Fibroblast of mammary gland (primary cell): ENCODE measurements around the gene OBSCN.
A peak's percentile ranks its signal among the peaks of the same experiment; 100 is the strongest.

Experiments used
- DNase-seq: peaks from one replicate; pipeline ENCODE4 v3.0.0-alpha.2; 2010; ENCODE audit warnings: low read depth
- H3K4me3 ChIP-seq: 2 replicates; pipeline ENCODE4 v1.5.1; 2011; ENCODE audit warnings: low read depth, mild to moderate bottlenecking, low read length, moderate library complexity; ENCODE audit not compliant: control insufficient read depth
- TF ChIP-seq, protein P1 (sequence below): conservative IDR thresholded peaks from 2 replicates; pipeline ENCODE4 v1.5.1; 2011; ENCODE audit warnings: low read depth, low read length, inconsistent platforms; ENCODE audit not compliant: control insufficient read depth, insufficient read depth

Gene OBSCN

DNA sequence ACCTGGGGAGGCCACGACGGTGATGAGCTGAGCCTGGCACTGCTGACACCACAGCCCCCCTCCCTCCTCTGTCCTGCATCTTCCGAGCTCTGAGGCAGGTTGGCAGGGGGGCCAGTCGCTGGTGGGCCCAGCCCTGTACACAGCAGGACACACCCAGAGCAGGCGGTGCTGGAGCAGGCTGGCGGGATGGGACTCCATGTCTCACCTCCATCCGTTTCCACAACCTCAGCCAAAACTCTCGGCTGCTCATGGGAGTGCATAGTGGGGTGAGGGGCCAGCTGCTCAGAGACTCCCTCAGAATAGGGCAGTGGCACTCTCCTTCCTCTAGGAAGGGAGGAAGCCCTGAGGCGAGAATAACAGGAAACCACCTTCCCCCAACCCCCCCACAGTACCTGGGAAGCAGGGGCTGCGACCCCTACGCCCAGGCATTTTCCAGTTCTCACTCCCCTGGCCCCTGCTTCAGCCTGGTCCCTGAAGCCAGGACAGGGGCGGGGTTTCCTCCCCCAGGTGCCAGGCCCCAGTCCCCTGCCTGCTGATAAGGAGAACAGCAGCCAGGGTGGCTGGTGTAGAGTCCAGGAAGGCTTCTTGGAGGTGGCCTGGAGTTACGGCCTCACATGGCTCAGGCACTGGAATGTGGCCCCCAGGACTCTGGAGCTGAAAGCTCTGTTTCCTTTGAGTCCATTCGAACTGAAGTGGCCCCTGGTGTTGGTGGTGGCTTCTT is 45.4 kb upstream of the OBSCN start:
- H3K4me3 ChIP-seq, result no peak overlapping the region
- no peak for DNase-seq
- TF ChIP-seq, protein P1, sequence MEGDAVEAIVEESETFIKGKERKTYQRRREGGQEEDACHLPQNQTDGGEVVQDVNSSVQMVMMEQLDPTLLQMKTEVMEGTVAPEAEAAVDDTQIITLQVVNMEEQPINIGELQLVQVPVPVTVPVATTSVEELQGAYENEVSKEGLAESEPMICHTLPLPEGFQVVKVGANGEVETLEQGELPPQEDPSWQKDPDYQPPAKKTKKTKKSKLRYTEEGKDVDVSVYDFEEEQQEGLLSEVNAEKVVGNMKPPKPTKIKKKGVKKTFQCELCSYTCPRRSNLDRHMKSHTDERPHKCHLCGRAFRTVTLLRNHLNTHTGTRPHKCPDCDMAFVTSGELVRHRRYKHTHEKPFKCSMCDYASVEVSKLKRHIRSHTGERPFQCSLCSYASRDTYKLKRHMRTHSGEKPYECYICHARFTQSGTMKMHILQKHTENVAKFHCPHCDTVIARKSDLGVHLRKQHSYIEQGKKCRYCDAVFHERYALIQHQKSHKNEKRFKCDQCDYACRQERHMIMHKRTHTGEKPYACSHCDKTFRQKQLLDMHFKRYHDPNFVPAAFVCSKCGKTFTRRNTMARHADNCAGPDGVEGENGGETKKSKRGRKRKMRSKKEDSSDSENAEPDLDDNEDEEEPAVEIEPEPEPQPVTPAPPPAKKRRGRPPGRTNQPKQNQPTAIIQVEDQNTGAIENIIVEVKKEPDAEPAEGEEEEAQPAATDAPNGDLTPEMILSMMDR, result no peak

DNA sequence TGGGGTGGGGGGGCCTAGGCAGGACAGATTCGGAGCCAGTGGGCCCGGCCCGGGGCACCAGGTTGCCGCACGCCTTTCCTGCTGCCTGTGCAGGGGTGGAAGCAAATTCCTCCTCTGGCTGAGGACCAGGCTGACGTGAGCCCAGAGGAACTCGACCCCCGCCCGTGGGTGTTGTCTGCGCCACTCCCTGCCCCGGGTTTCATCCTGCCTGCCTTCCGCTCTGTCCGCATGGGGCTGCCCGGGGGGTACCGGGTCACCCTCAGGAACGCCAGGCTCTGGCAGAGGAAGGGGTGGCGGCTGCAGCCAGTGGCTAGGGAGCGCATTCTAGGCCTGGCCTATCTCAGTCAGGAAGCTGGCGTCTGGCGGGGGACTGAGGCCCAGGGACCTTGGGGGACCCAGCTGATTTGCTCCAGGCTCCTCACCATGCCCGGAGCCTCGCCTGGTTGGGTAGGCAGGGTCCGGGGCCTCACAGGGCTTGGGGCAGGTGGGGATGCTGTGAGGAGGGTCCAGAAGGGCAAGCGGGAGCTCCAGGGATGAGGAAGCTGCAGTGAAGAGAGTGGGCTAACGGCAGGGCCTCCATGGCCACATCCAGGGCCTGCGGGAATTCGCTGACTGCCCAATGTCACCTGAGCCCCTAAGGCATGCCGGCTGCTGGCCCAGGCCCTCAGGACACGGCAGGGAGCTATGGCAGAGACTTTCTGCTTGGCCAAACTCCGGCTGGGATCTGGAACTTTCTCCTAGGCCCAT is 44.7 kb upstream of the OBSCN start:
- H3K4me3 ChIP-seq, result no peak overlapping the region
- TF ChIP-seq, protein P1, result no peak

GRCh38 chr1:228163776-228164519 is 43.9 kb upstream of the OBSCN start:
- no peak overlapping the region for H3K4me3 ChIP-seq
- TF ChIP-seq, protein P1, result no peak
- DNase-seq, result no peak

More for the DNA sequence above, 44.7 kb upstream of the OBSCN start:
- DNase-seq, result peak; percentile 45

DNA sequence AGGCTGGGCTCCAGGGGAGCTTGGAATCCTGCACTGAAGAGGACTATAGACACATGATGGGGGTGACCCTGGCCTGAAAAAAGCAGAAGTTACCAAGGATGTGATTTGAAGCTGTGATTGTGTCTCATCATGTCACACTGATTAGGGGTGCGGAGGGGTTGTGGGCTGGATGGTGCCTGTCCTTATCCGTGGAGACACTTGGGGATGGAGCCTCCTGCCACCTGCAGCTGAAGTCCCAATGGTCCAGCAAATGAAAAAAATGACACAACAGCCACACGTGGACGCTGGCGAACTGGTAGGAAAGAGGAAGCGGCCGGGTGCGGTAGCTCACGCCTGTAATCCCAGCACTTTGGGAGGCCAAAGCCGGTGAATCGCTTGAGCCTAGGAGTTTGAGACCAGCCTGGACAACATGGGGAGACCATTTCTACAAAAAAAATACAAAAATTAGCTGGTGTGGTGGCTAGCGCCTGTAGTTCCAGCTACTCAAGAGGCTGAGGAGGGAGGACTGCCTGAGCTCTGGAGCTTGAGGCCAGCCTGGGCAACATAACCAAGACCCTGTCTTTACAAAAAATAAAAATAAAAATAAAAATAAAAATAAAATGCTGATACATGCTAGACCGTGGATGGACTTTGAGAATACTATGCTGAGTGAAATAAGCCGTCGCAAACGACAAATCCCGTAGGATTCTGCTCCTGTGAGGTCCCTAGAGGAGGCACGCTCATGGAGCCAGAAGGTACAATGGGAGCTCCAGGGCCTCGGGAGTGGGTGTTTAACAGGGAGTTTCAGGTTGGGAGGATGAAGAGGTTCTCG is 43.1 kb upstream of the OBSCN start:
- peak overlapping the region; percentile 60 for H3K4me3 ChIP-seq
- no peak for DNase-seq
- TF ChIP-seq, protein P1, result no peak

DNA sequence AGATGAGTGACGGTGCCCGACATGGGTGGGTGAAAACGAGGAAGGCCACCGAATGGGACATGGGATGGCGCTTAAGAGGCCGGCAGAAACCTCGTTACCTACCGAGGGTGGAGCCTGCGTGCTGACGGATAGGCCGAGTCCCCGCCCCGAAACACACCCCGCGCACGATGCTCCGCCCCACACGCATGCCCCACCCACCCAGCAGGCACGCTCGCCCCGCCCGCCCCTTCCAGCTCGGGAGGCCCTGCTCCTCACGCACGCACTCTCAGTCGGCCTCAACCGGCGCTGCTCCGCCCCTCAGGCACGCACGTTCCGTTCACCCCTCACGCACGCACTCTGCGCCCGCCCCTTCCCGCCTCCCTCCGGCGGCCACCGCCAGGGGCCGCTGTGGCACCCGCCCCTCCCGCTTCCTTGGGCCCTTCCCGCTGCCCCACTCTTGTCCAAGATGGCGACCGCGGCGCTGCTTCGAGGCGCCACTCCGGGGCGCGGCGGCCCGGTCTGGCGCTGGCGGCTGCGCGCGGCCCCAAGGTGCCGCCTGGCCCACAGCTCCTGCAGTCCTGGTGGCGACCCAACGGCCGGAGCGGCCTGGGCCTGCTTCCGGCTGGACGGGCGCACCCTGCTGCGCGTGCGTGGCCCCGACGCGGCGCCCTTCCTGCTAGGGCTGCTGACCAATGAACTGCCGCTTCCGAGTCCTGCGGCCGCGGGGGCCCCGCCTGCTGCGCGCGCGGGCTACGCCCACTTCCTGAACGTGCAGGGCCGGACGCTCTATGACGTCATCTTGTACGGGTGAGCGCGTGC is 42.3 kb upstream of the OBSCN start, which contains the start of gene IBA57:
TSS of gene IBA57 (plus strand) at position 433 of the 798 bp plus-strand sequence. CDS start at position 446, 13 bp downstream.
- peak; percentile 98 for DNase-seq
- H3K4me3 ChIP-seq, result peak within 1 kb of the TSS; percentile 73
- TF ChIP-seq, protein P1, result peak; percentile 62
